ENCODE data around the gene MOSPD3.
A peak's percentile ranks its signal among the peaks of the same experiment; 100 is the strongest.
"Not testable (repeated sequence)": the region's sequence is repeated elsewhere in the genome, so short reads cannot be mapped to it uniquely, and the experiment has no call there.

MOSPD3 gene

GRCh38 chr7:100626530-100627237 is 14.3 kb downstream of the MOSPD3 start:
- peak; percentile 82 for DNase-seq

- DNase-seq, result no peak
These were observed 14.9 kb downstream of the MOSPD3 start for GRCh38 chr7:100627238-100627549.

GRCh38 chr7:100629117-100629716 is 16.9 kb downstream of the MOSPD3 start:
- DNase-seq, result no peak

- no peak for DNase-seq
These were observed 17.7 kb downstream of the MOSPD3 start for GRCh38 chr7:100630066-100630465.

- DNase-seq, result peak; percentile 58
These were observed 20.8 kb downstream of the MOSPD3 start for GRCh38 chr7:100632951-100633717.

GRCh38 chr7:100639995-100640516 is 27.7 kb downstream of the MOSPD3 start:
- no peak for DNase-seq

GRCh38 chr7:100640517-100641440 is 28.4 kb downstream of the MOSPD3 start:
- DNase-seq, result no peak

- DNase-seq, result no peak
These were observed 29.1 kb downstream of the MOSPD3 start, which contains the start of gene TFR2 for GRCh38 chr7:100641463-100641859. Gene TFR2 (minus strand): TSS chr7:100641552. CDS start chr7:100641509, 43 bp downstream.

- DNase-seq, result no peak
These were observed 29.7 kb downstream of the MOSPD3 start for GRCh38 chr7:100641860-100642533.

GRCh38 chr7:100642534-100642907 is 30.2 kb downstream of the MOSPD3 start:
- peak; percentile 5 for DNase-seq

- DNase-seq, result no peak
These were observed 37.7 kb downstream of the MOSPD3 start for GRCh38 chr7:100649826-100650565.

- DNase-seq, result no peak
These were observed 42.8 kb downstream of the MOSPD3 start for GRCh38 chr7:100654908-100655831.

- DNase-seq, result peak; percentile 37
These were observed 43.8 kb downstream of the MOSPD3 start, which contains the start of gene ACTL6B for GRCh38 chr7:100655908-100656674. Gene ACTL6B (minus strand): TSS chr7:100656448. CDS start chr7:100656354, 94 bp downstream.

GRCh38 chr7:100662194-100662776 is 49.9 kb downstream of the MOSPD3 start:
- not testable (repeated sequence) for DNase-seq

All from stimulated activated naive CD4-positive, alpha-beta T cell treated with Interleukin-2 at 50 U/mL for 16 hours (primary cell).